Measurements from ENCODE around the gene TTC39B.

- TF ChIP-seq EZH2phosphoT487 (IDR thresholded peaks at IDR 0.05; ENCODE audit: borderline replicate concordance, low read depth, low read length) (no peak), CTCF (conservative IDR thresholded peaks at IDR 0.05; ENCODE audit: low read length) (no peak)
Observed at GRCh38 chr9:15262581-15262980, 44.4 kb downstream of the TTC39B start.

Measured in OCI-LY7 (cell line).